GM19099 (cell line): Measurements from ENCODE around the gene INO80.

ENCODE experiments used
- POLR2A ChIP-seq: IDR thresholded peaks from 3 replicates; pipeline ENCODE4 v1.6.1; 2011; ENCODE audit warnings: low read depth; ENCODE audit not compliant: insufficient read length; ENCODE audit errors: extremely low read depth

Gene INO80

DNA sequence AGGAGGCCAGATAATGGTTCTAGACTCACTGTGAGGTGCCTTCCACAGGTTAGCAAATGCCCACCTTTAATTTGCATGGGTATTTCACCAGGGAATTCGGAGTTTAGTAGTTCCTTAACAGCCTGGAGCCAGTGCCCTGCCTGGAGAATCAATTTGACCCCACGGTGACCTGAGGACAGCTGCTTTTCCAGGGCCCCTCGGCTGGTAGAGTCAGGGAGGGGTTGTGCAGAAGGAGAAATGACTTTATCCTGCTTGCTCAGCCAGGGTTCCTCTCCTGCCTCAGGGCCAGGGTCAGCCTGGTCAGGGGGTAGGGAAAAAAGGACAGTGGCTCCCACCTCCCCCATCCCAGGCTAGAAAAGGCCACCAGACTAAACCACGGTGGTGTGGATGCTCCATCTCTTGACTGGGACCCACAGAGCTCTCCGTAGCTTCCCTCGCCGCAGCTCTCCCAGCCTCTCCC is 175.0 kb downstream of the INO80 start:
- no peak for TF ChIP-seq POLR2A

DNA sequence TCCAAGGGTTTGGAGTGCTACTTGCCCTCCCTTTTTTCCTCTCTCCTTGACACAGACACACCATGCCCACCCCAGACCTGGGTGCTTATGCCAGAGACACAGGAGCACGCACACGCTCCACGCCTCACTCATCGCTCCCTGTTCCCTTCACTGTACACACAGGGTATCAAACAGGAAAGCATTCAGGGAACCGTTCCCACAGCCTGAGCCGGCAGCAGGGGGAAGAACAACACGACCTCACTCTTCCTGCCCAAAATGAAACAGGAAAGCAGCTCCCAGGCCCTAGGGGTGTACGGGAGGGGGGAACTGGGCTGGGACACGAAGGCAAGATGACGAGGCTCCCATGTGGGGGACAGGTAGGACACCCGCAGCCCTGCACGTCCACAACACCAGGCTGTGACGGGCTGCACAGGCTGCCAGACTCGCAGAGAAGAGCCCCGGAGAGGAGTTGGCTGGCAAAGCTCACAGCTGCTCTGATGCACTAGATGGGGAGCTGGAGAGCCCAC is 175.7 kb downstream of the INO80 start:
- TF ChIP-seq POLR2A, result no peak

DNA sequence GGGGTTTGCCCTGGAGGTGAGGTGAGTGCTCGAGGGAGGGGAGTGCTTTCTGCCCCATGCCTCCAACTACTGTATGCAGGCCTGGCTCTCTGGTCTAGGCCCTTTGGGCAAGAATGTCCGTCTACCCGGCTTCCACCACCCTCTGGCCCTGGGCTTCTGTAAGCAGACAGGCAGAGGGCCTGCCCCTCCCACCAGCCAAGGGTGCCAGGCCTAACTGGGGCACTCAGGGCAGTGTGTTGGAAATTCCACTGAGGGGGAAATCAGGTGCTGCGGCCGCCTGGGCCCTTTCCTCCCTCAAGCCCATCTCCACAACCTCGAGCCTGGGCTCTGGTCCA is 177.6 kb downstream of the INO80 start:
- no peak for TF ChIP-seq POLR2A

DNA sequence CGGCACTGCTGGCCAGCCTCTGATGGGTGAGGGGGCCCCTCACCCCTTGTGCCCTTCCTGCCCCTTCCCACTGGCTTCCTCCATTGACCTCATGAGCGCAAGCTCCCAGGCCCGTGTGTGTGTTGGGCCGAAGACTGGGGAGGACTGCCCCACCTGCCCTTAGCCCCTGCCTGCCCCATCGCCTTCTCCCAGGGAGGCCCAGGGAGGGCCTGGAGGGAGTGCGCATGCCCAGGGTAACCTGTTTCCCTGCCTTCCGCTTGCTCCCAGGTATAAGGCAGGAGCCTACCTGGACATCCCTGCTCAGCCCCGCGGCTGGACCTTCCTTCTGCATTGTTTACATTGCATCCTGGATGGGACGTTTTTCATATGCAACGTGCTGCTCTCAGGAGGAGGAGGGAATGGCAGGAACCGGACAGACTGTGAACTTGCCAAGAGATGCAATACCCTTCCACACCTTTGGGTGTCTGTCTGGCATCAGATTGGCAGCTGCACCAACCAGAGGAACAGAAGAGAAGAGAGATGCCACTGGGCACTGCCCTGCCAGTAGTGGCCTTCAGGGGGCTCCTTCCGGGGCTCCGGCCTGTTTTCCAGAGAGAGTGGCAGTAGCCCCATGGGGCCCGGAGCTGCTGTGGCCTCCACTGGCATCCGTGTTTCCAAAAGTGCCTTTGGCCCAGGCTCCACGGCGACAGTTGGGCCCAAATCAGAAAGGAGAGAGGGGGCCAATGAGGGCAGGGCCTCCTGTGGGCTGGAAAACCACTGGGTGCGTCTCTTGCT is 178.1 kb downstream of the INO80 start:
- TF ChIP-seq POLR2A, result no peak

DNA sequence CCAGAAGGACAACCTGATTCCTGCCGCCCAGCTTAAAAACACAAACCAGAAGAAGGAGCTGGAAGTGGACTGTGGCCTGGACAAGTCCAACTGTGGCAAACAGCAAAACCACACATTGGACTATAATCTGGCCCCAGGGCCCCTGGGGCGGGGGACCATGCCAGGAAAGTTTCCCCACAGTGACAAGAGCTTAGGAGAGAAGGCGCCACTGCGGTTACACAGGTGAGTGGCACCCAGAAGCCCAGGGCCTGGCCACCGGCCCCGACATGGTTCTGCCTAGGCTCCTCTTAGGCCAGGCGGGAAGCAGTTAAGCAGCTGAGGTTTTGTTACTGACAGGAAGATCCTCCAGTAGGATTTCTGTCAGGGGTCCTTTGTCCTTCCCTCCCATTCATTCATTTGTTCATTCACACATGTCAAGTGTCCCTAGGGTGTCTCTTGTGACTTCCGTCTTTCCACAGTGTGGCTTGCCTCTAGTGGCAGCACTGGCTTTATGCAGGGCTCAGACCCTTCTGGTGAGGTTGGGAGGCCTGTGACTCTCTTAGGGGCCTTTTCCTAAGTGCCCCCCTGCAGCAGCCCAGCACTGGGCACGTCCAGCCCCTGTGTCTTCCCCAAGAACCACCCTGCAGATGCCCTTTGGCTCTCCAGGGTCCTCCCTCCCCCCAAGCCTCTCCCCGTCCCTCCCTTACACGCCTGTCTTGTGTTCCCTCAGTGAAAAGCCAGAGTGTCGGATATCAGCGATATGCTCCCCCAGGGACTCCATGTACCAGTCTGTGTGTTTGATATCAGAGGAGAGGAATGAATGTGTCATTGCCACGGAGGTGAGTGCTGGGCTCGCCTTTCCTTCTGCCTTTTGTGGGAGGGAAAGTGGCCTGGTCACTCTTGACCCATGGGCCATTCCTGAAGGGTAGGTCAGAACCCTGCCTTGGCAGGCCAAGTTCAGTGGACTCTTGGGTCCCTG is 179.1 kb downstream of the INO80 start:
- TF ChIP-seq POLR2A, result no peak

DNA sequence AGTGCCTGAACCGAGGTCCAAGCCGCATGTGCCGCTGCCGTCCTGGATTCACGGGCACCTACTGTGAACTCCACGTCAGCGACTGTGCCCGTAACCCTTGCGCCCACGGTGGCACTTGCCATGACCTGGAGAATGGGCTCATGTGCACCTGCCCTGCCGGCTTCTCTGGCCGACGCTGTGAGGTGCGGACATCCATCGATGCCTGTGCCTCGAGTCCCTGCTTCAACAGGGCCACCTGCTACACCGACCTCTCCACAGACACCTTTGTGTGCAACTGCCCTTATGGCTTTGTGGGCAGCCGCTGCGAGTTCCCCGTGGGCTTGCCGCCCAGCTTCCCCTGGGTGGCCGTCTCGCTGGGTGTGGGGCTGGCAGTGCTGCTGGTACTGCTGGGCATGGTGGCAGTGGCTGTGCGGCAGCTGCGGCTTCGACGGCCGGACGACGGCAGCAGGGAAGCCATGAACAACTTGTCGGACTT is 179.8 kb downstream of the INO80 start:
- TF ChIP-seq POLR2A, result no peak

DNA sequence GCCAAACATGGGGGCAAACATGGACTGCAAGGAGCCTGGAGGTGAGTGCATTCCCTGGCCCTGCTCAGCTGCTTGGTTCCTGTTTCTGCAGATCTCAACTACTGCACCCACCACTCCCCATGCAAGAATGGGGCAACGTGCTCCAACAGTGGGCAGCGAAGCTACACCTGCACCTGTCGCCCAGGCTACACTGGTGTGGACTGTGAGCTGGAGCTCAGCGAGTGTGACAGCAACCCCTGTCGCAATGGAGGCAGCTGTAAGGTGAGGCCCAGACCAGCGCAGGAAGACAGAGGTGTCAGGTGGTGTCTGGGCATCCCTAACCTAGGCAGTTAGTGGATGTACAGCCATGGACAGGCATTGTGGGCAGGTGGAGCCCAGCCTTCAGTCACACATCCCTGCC is 181.6 kb downstream of the INO80 start:
- no peak for TF ChIP-seq POLR2A

DNA sequence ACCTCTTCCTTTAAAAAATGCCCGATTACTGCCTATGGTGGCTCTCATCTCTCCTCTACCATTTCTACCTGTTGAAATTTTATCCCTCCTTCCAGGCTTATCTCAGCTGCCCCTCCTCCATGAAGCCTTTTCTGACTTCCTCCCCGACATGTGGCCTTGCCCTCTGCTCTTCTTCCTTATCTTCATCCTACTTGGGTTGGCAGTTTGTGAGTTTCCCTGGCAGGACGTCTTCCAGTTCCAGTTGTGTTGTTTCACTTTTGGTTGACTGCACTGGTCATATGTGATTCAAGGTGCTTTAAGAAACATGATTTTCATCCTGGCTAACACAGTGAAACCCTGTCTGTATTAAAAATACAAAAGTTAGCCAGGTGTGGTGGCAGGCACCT is 182.6 kb downstream of the INO80 start:
- TF ChIP-seq POLR2A, result no peak

DNA sequence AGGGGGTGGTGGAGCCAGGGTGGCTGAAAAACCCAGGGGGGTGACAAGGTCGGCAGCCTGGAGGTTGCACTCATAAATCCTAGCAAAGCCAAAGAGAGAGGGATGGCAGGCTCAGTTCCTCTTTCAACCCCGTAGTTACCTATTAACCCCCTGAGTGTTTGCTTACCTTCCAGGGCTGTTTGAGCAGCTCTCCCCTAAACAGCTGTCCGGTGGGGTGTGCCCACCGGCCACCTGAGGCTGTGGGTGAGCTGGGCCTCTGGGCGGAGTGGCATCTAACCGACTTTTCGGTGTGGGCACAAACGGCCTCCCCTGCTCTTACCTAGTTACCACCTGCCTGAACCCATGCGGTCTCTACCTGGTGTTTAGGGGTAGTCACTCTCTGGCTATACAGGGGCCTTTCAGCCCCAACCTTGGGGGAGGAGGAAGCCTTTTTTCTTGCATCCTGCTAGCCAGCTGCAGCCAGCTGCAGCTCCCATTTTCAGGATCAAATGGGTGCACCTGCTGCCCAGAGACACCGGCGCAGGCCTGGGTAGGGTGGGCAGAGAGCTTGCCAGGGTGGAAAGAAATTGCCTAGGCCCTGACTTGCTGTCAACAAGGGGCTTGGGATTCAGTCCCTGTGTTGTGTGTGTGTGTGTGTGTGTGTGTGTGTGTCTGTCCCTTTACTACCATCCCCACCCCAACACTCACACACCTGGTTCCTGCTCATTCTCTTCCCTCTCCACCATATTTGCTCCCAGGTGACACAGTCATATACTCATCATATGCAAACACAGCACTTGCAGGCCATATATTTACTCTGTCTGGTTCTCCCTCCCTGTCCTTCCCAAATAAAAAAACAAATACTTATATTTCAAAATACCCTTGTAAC is 183.2 kb downstream of the INO80 start:
- no peak for TF ChIP-seq POLR2A

DNA sequence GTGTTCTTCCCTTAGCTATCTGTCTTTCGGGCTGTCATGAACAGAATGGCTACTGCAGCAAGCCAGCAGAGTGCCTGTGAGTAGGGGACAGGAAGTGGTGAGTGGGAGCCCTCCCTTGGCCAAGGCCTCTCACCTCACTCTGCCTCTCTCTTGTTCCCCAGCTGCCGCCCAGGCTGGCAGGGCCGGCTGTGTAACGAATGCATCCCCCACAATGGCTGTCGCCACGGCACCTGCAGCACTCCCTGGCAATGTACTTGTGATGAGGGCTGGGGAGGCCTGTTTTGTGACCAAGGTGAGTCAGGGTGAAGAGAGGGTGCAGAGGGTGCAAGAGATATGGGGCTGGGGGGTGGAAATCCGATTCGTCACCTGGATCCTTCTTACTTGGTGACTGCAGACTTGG is 183.9 kb downstream of the INO80 start:
- no peak for TF ChIP-seq POLR2A

DNA sequence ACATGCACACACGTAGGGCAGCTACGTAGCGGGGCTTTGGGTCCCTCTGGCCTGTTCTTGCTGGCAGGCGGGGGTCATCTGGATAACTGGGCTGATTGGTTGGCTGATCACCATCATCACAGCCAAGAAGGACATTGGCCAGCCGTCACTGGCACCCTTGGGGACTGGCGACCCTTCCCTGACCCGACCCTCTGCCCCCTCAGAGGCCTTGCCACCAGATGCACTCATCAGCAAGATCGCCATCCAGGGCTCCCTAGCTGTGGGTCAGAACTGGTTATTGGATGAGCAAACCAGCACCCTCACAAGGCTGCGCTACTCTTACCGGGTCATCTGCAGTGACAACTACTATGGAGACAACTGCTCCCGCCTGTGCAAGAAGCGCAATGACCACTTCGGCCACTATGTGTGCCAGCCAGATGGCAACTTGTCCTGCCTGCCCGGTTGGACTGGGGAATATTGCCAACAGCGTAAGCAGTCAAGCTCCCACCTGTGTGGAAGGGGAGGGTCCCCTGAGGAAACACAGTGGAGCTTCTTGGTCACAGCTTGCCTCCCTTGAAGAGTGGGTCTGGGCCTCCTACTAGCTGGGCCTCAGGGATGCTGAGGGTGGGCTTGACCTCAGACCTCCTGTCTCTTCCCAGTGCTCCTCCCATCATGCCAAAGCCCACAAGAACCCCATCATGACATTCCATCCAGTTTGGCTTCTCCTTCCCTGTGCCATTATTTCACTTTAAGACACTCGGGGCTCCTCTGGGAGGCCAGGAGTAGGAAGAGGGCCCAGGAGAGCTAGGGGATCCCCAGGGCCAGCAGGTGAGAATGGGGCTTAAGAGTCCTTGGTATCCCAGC is 184.6 kb downstream of the INO80 start:
- TF ChIP-seq POLR2A, result no peak

DNA sequence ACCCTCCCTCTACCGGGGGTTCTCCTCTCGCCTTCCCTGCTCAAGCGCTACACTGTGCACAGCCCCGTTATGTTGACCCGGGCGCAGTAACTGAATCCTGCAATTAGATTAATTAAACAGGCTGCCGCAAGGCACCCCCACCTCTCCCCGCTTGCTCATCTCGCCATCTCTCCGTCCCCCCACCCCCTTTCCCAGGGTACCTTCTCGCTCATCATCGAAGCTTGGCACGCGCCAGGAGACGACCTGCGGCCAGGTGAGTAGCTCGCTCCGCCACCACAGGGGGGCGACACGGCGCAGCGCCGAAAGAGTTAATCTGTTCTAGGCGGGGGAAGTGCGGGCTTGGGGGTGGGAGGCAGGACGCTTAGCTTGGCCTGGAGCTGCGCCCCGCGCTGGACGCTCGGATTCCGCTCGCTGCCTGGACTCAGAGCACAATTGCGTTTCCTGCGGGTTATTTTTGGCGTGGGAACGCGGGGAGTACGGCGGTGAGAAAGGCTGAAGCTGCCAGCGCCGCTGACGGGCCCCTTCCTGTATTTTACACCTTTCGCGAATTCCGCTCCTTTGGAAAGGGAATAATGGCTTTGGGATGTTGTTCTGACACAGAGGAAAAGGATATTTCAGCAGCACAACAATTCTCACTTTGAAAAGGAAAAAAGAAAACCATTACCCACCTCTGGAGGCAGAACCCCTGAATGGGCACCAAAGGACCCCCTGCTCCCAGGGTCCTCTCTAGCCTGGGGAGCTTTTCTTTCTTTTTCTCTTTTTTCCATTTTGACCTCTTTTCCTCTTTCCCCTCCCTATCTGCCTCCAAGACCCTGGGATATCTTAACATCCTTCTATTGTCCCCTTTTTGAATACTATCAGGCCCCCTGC is 185.4 kb downstream of the INO80 start:
- TF ChIP-seq POLR2A, result no peak
